ENCODE measurements around the gene TSPAN31.
"Not testable (repeated sequence)": the region's sequence is repeated elsewhere in the genome, so short reads cannot be mapped to it uniquely, and the experiment has no call there.

Gene TSPAN31

DNA sequence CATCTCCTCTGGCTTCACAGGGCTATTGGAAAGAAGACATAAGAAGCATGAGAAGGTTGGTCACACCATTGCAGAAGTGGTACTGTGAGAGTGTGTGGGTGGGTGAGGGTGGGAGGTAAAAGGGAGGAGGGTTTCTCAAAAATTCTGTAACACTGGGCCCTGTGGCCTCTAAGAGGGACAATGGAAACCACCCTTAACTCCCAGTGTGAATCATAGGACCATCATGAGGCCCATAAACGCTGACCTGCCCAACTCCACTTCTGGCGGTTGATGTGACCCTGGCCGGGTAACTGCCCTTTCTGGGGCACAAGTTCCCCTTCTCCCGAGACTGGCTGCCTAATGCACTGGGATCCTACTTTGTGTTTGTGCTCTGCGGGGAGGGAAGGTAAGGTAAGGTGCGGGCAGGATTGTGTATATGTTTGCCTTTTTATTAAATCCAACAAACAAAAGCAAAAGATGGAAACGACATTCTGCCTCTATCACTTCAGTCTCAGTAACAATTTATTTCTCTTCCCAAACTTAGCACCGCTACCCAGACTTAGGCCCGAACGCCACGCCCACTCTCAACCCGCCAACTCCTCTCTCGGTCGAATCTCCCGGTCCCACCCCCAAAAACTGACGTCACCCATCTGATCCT lies 26.5 kb downstream of the TSPAN31 start (continued):
- TF ChIP-seq, protein P1, sequence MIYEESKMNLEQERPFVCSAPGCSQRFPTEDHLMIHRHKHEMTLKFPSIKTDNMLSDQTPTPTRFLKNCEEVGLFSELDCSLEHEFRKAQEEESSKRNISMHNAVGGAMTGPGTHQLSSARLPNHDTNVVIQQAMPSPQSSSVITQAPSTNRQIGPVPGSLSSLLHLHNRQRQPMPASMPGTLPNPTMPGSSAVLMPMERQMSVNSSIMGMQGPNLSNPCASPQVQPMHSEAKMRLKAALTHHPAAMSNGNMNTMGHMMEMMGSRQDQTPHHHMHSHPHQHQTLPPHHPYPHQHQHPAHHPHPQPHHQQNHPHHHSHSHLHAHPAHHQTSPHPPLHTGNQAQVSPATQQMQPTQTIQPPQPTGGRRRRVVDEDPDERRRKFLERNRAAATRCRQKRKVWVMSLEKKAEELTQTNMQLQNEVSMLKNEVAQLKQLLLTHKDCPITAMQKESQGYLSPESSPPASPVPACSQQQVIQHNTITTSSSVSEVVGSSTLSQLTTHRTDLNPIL (CRISPR knock-in tag; IDR thresholded peaks at IDR 0.05; ENCODE audit: low read depth), result no peak
- TF ChIP-seq TCF4 (CRISPR knock-in tag; IDR thresholded peaks at IDR 0.05; ENCODE audit: borderline replicate concordance) (no peak), GLIS3 (CRISPR knock-in tag; IDR thresholded peaks at IDR 0.05) (no peak), ZNF565 (CRISPR knock-in tag; conservative IDR thresholded peaks at IDR 0.05; ENCODE audit: low read depth) (no peak), TSHZ2 (CRISPR knock-in tag; IDR thresholded peaks at IDR 0.05) (no peak), ARNTL (CRISPR knock-in tag; IDR thresholded peaks at IDR 0.05; ENCODE audit: borderline replicate concordance, low read depth) (no peak)

DNA sequence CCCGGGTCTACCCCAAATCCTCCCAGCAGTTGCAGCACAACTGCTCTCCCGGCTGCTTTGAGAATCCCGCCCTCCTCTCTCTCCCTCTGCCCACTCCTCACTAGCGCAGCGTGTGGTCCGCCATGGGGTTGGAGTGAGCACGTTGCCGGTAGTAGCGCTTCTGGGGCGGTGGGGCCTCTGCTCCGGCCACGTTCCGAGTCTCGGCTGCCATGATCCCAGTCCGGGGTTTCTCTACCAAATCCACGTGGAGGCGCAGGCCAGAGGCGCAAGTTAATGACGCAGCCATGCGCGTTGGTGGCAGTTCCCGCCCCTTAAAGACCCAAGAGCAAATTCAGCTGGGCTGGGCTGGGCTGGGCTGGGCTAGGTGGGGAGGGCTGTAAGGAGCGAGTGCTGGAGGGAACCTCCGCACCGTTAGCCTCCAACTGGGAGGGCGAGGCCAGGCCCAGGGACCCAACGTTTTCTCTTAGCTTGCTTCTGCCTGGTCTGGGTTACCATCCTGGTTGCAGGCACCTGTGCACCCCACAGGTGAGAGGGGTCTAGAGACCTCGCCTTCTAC lies 27.1 kb downstream of the TSPAN31 start, which contains the start of gene METTL1:
METTL1 (minus strand) TSS at position 233 of the 556 bp plus-strand sequence; CDS start at position 211, 22 bp downstream.
- ATAC-seq, result peak; percentile 92
- no peak for TF ChIP-seq BACH2 (CRISPR knock-in tag; IDR thresholded peaks at IDR 0.05; ENCODE audit: borderline replicate concordance)
- no peak for TF ChIP-seq RARB (CRISPR knock-in tag; IDR thresholded peaks at IDR 0.05)
- TF ChIP-seq, protein P2, sequence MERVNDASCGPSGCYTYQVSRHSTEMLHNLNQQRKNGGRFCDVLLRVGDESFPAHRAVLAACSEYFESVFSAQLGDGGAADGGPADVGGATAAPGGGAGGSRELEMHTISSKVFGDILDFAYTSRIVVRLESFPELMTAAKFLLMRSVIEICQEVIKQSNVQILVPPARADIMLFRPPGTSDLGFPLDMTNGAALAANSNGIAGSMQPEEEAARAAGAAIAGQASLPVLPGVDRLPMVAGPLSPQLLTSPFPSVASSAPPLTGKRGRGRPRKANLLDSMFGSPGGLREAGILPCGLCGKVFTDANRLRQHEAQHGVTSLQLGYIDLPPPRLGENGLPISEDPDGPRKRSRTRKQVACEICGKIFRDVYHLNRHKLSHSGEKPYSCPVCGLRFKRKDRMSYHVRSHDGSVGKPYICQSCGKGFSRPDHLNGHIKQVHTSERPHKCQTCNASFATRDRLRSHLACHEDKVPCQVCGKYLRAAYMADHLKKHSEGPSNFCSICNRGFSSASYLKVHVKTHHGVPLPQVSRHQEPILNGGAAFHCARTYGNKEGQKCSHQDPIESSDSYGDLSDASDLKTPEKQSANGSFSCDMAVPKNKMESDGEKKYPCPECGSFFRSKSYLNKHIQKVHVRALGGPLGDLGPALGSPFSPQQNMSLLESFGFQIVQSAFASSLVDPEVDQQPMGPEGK (CRISPR knock-in tag; IDR thresholded peaks at IDR 0.05; ENCODE audit: borderline replicate concordance), result 0 out of 2 replicates have a peak, but pooled peaks have one; percentile 19

- TF ChIP-seq ZNF565 (CRISPR knock-in tag; conservative IDR thresholded peaks at IDR 0.05; ENCODE audit: low read depth) (no peak), ZNF8 (CRISPR knock-in tag; IDR thresholded peaks at IDR 0.05) (no peak), ZFP30 (CRISPR knock-in tag; IDR thresholded peaks at IDR 0.05) (no peak), ZFP3 (CRISPR knock-in tag; IDR thresholded peaks at IDR 0.05) (no peak), TCF4 (CRISPR knock-in tag; IDR thresholded peaks at IDR 0.05; ENCODE audit: borderline replicate concordance) (no peak), ZC3H10 (CRISPR knock-in tag; IDR thresholded peaks at IDR 0.05) (no peak)
- TF ChIP-seq, protein P2 (CRISPR knock-in tag; IDR thresholded peaks at IDR 0.05; ENCODE audit: borderline replicate concordance), result no peak
- peak; percentile 76 for ATAC-seq
Measured at GRCh38 chr12:57772429-57773322, 27.8 kb downstream of the TSPAN31 start, which contains the start of gene EEF1AKMT3. EEF1AKMT3 (plus strand) TSS chr12:57772614; CDS start chr12:57772725, 111 bp downstream.

GRCh38 chr12:57774634-57775033 lies 29.8 kb downstream of the TSPAN31 start:
- not testable (repeated sequence) for ATAC-seq

GRCh38 chr12:57775044-57775443 lies 30.2 kb downstream of the TSPAN31 start:
- ATAC-seq, result no peak
- TF ChIP-seq OSR1 (CRISPR knock-in tag; IDR thresholded peaks at IDR 0.05) (no peak), ZNF70 (CRISPR knock-in tag; IDR thresholded peaks at IDR 0.05) (no peak), BACH2 (CRISPR knock-in tag; IDR thresholded peaks at IDR 0.05; ENCODE audit: borderline replicate concordance) (no peak), ARNTL (CRISPR knock-in tag; IDR thresholded peaks at IDR 0.05; ENCODE audit: borderline replicate concordance, low read depth) (no peak), ESRRG (CRISPR knock-in tag; IDR thresholded peaks at IDR 0.05) (no peak), CSDC2 (CRISPR knock-in tag; IDR thresholded peaks at IDR 0.05) (no peak)
- TF ChIP-seq, protein P3, sequence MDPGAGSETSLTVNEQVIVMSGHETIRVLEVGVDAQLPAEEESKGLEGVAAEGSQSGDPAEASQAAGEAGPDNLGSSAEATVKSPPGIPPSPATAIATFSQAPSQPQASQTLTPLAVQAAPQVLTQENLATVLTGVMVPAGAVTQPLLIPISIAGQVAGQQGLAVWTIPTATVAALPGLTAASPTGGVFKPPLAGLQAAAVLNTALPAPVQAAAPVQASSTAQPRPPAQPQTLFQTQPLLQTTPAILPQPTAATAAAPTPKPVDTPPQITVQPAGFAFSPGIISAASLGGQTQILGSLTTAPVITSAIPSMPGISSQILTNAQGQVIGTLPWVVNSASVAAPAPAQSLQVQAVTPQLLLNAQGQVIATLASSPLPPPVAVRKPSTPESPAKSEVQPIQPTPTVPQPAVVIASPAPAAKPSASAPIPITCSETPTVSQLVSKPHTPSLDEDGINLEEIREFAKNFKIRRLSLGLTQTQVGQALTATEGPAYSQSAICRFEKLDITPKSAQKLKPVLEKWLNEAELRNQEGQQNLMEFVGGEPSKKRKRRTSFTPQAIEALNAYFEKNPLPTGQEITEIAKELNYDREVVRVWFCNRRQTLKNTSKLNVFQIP (CRISPR knock-in tag; IDR thresholded peaks at IDR 0.05; ENCODE audit: borderline replicate concordance, low read depth), result no peak
- TF ChIP-seq, protein P1 (CRISPR knock-in tag; IDR thresholded peaks at IDR 0.05; ENCODE audit: low read depth), result no peak
- TF ChIP-seq, protein P2 (CRISPR knock-in tag; IDR thresholded peaks at IDR 0.05; ENCODE audit: borderline replicate concordance), result no peak

Data from SK-N-SH treated with all-trans-retinoic acid at 6 μM for 48 hours (cell line).